Liver (tissue), 9 donors: ENCODE measurements around the gene HSPA9. TPM values are rescaled to one million over a fixed set of nuclear protein-coding genes. Genes with fewer than 3 reads are reported as not detected.

Experiments used
- DNase-seq: peaks from one replicate; pipeline ENCODE4 v3.0.0-alpha.2; 2017; ENCODE audit warnings: low spot score
- H3K27ac ChIP-seq, 2 donors: one replicate each; pipeline ENCODE4 v1.7.0; 2013; ENCODE audit warnings: inconsistent platforms in 2 of 2, low read length in 2 of 2, control low read depth in 1 of 2, low read depth in 1 of 2, mild to moderate bottlenecking in 1 of 2
- H3K27me3 ChIP-seq, 4 donors: one replicate each; pipeline versions ENCODE4 v1.6.1 to v1.7.0; 2013; ENCODE audit warnings: low read length in 3 of 4, inconsistent platforms in 1 of 4, mild to moderate bottlenecking in 1 of 4, moderate library complexity in 1 of 4; ENCODE audit not compliant: control insufficient read depth in 4 of 4, insufficient read depth in 4 of 4
- H3K36me3 ChIP-seq, 4 donors: one replicate each; pipeline versions ENCODE4 v1.6.1 to v1.7.0; 2013; ENCODE audit warnings: low read length in 3 of 4, mild to moderate bottlenecking in 3 of 4, low read depth in 1 of 4, moderate library complexity in 1 of 4; ENCODE audit not compliant: control insufficient read depth in 4 of 4, insufficient read depth in 3 of 4
- H3K4me1 ChIP-seq, 4 donors: one replicate each; pipeline versions ENCODE4 v1.6.1 to v1.7.0; 2013; ENCODE audit warnings: low read length in 3 of 4, mild to moderate bottlenecking in 3 of 4, moderate library complexity in 1 of 4; ENCODE audit not compliant: control insufficient read depth in 4 of 4, insufficient read depth in 4 of 4
- H3K4me3 ChIP-seq, 3 donors: one replicate each; pipeline versions ENCODE4 v1.6.1 to v1.7.0; 2013; ENCODE audit warnings: low read length in 3 of 3, control low read depth in 1 of 3, low read depth in 1 of 3, mild to moderate bottlenecking in 1 of 3
- H3K9ac ChIP-seq, 2 donors: one replicate each; pipeline ENCODE4 v1.7.0; 2013; ENCODE audit warnings: low read length in 2 of 2, mild to moderate bottlenecking in 2 of 2, moderate library complexity in 2 of 2, control low read depth in 1 of 2, low read depth in 1 of 2
- H3K9me3 ChIP-seq, 4 donors: one replicate each; pipeline versions ENCODE4 v1.6.1 to v1.7.0; 2013; ENCODE audit warnings: low read length in 3 of 4; ENCODE audit not compliant: control insufficient read depth in 4 of 4
- FOXA2 ChIP-seq: IDR thresholded peaks from 2 replicates; pipeline ENCODE4 v1.6.1; 2016; ENCODE audit warnings: antibody characterized with exemption
- GABPA ChIP-seq, 2 donors: IDR thresholded peaks in 1 of 2; conservative IDR thresholded peaks in 1 of 2; 2 replicates each; pipeline ENCODE4 v1.6.1; 2016; ENCODE audit warnings: antibody characterized with exemption in 2 of 2, mild to moderate bottlenecking in 1 of 2, moderate library complexity in 1 of 2
- HNF4A ChIP-seq, 2 donors: conservative IDR thresholded peaks; 2 replicates each; pipeline ENCODE4 v1.6.1; 2016; ENCODE audit warnings: antibody characterized with exemption in 2 of 2, mild to moderate bottlenecking in 2 of 2
- JUND ChIP-seq, 2 donors: IDR thresholded peaks; 2 replicates each; pipeline ENCODE4 v1.6.1; 2016; ENCODE audit warnings: antibody characterized with exemption in 2 of 2
- RAD21 ChIP-seq, 2 donors: IDR thresholded peaks; 2 replicates each; pipeline ENCODE4 v1.6.1; 2016; ENCODE audit warnings: antibody characterized with exemption in 2 of 2, mild to moderate bottlenecking in 2 of 2
- RXRA ChIP-seq, 2 donors: IDR thresholded peaks; 2 replicates each; pipeline ENCODE4 v1.6.1; 2017 to 2018; ENCODE audit warnings: antibody characterized with exemption in 2 of 2, mild to moderate bottlenecking in 1 of 2
- TAF1 ChIP-seq: conservative IDR thresholded peaks from 2 replicates; pipeline ENCODE4 v1.6.1; 2016; ENCODE audit warnings: antibody characterized with exemption, mild to moderate bottlenecking
- WGBS: extraction: QIAGEN DNeasy Blood & Tissue Kit; methylation state at CpG from one replicate; pipeline ENCODE4 v1.1.7; 2013; 5-methylcytosine and 5-hydroxymethylcytosine counted together
- polyA plus RNA-seq, 2 donors: library from polyadenylated mRNA; stranded (reverse) in 1 of 2; unstranded in 1 of 2; fragments of 200-250 nt in 1 of 2; fragments of >200 nt in 1 of 2; fragmentation: Nextera tagmentation in 1 of 2; extraction: Ambion mirVana in 1 of 2; gene quantifications; one replicate each; pipeline versions ENCODE4 v1.2.1 to v1.2.3, GENCODE V29; 2013 to 2015
- total RNA-seq, 2 donors: library from RNA; depleted of rRNA; stranded (reverse); fragments of >200 nt; gene quantifications; one replicate each; pipeline ENCODE4 v1.2.3, GENCODE V29; 2014
- TF ChIP-seq, protein P1 (sequence below): IDR thresholded peaks from 2 replicates; pipeline ENCODE4 v1.6.1; 2016; ENCODE audit warnings: antibody characterized with exemption
- TF ChIP-seq, protein P2 (sequence below): IDR thresholded peaks from 2 replicates; pipeline ENCODE4 v1.6.1; 2016; ENCODE audit warnings: antibody characterized with exemption, mild to moderate bottlenecking
- donor health status: healthy.
- donor health status: healthy.
- donor health status: healthy.
- donor health status: healthy.
- donor health status: healthy.

HSPA9 gene
- total and polyA plus RNA-seq, 4 donors, result 221 to 378 (median 238) TPM

DNA sequence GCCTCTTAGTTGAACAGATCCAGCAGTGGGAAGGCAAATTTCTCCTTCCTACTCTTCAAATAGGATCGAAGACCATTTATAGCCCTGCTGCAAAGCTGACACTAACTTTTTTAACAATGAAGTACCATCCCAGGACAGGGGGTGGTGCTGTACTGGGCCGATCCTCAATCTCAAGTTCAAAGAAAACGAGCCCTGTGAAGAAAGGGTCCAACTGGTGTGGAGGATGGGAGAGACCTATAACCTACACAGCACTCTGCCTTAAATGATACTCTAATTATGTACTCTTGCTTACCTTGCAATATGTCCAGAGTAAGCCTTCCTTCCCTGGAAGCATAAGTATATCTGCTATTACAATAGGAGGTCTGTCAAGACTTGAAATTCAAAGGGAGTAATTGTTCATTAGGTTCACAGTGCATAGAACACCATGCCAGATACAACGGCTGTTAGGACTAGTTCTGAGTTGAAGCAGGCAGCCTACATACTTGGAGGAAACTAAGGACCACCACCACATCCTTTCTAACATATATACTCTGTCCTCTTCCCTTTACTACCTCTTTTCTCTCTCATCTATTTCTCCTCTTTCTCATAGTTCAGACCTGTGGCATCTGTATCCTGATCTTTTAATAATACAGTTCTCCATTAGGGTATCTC lies 38.4 kb downstream of the HSPA9 start:
- no peak overlapping the region for H3K4me3 ChIP-seq
- H3K36me3 ChIP-seq, result peaks cover 0 to 7% (median under 1%) of the 10 kb centered on the region in 4 donors
- WGBS, result 75% methylated on average over 4 of the region's 4 CpGs
- H3K27me3 ChIP-seq, result no peaks in the 10 kb centered on the region
- peaks cover 2 to 43% (median 21%) of the 10 kb centered on the region in 4 donors for H3K4me1 ChIP-seq
- DNase-seq, result no peak
- no peak overlapping the region for H3K27ac ChIP-seq
- no peak for TF ChIP-seq JUND (IDR thresholded peaks at IDR 0.05)
- TF ChIP-seq RAD21 (IDR thresholded peaks at IDR 0.05), result peak in 1 of 2 donors; percentile 39
- H3K9me3 ChIP-seq, result no peaks in the 10 kb centered on the region
- H3K9ac ChIP-seq, result no peak overlapping the region

DNA sequence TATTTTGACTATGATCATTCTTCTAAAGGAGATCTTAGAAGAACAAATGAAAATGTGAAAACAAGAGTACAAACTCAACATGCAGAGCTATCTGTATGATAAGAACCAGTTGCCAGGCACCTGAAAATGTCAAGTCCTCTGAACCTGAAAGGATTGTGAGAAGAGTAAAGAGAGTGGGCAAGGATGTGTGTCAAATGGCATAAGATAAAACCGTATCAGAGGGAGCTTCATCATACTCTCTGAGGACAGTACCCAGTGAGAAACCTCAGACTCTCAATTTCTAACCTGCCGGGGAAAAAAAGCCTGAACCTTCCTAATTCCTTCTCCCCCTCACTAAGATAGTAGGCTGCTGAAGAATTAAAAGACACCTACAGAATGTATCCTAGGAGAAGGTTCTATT lies 39.0 kb downstream of the HSPA9 start:
- 47% methylated on average over 2 of the region's 2 CpGs for WGBS
- peaks cover 2 to 39% (median 17%) of the 10 kb centered on the region in 4 donors for H3K4me1 ChIP-seq
- H3K27me3 ChIP-seq, result no peaks in the 10 kb centered on the region
- H3K4me3 ChIP-seq, result no peak overlapping the region
- DNase-seq, result no peak
- no peaks in the 10 kb centered on the region for H3K9me3 ChIP-seq
- no peak overlapping the region for H3K9ac ChIP-seq
- H3K27ac ChIP-seq, result no peak overlapping the region
- H3K36me3 ChIP-seq, result peaks cover 0 to 7% (median under 1%) of the 10 kb centered on the region in 4 donors
- no peak for TF ChIP-seq JUND (IDR thresholded peaks at IDR 0.05)
- no peak for TF ChIP-seq RXRA (IDR thresholded peaks at IDR 0.05)
- TF ChIP-seq TAF1, result no peak
- no peak for TF ChIP-seq HNF4A (conservative IDR thresholded peaks at IDR 0.05)
- TF ChIP-seq, protein P1, sequence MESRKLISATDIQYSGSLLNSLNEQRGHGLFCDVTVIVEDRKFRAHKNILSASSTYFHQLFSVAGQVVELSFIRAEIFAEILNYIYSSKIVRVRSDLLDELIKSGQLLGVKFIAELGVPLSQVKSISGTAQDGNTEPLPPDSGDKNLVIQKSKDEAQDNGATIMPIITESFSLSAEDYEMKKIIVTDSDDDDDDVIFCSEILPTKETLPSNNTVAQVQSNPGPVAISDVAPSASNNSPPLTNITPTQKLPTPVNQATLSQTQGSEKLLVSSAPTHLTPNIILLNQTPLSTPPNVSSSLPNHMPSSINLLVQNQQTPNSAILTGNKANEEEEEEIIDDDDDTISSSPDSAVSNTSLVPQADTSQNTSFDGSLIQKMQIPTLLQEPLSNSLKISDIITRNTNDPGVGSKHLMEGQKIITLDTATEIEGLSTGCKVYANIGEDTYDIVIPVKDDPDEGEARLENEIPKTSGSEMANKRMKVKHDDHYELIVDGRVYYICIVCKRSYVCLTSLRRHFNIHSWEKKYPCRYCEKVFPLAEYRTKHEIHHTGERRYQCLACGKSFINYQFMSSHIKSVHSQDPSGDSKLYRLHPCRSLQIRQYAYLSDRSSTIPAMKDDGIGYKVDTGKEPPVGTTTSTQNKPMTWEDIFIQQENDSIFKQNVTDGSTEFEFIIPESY, result no peak
- TF ChIP-seq FOXA2, result no peak
- TF ChIP-seq GABPA (IDR thresholded peaks at IDR 0.05 in 1 of 2, conservative IDR thresholded peaks at IDR 0.05 in 1 of 2), result no peak
- TF ChIP-seq, protein P2, sequence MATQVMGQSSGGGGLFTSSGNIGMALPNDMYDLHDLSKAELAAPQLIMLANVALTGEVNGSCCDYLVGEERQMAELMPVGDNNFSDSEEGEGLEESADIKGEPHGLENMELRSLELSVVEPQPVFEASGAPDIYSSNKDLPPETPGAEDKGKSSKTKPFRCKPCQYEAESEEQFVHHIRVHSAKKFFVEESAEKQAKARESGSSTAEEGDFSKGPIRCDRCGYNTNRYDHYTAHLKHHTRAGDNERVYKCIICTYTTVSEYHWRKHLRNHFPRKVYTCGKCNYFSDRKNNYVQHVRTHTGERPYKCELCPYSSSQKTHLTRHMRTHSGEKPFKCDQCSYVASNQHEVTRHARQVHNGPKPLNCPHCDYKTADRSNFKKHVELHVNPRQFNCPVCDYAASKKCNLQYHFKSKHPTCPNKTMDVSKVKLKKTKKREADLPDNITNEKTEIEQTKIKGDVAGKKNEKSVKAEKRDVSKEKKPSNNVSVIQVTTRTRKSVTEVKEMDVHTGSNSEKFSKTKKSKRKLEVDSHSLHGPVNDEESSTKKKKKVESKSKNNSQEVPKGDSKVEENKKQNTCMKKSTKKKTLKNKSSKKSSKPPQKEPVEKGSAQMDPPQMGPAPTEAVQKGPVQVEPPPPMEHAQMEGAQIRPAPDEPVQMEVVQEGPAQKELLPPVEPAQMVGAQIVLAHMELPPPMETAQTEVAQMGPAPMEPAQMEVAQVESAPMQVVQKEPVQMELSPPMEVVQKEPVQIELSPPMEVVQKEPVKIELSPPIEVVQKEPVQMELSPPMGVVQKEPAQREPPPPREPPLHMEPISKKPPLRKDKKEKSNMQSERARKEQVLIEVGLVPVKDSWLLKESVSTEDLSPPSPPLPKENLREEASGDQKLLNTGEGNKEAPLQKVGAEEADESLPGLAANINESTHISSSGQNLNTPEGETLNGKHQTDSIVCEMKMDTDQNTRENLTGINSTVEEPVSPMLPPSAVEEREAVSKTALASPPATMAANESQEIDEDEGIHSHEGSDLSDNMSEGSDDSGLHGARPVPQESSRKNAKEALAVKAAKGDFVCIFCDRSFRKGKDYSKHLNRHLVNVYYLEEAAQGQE, result no peak
